ENCODE data around the gene THPO. TPM values are rescaled to one million over a fixed set of nuclear protein-coding genes. Genes with fewer than 3 reads are reported as not detected.
A peak's percentile ranks its signal among the peaks of the same experiment; 100 is the strongest.

Gene THPO
- total RNA-seq (2021) (0.55 to 1.4 TPM (median 1.0 TPM) in 3 replicates), Bru-seq, nascent RNA (percentile 29 among the genes with signal in this experiment)
- long read RNA-seq, experiment 1, partial matches to known transcripts = 0 of 3 reads
- long read RNA-seq, experiment 1, other reads (novel, unspliced or antisense) = 2 of 3 reads
- long read RNA-seq, experiment 2, partial matches to known transcripts = 0 of 1 reads
- long read RNA-seq, experiment 2, other reads (novel, unspliced or antisense) = 0 of 1 reads
- long read RNA-seq, experiment 3 = 0 reads

GRCh38 chr3:184377882-184378445 lies at the start of gene THPO:
THPO (minus strand) TSS chr3:184378207; CDS start chr3:184376259, 1,948 bp downstream.
- no peaks in the 10 kb centered on the region for H3K36me3 Mint-ChIP-seq
- TF ChIP-seq MYBL2 (CRISPR knock-in tag; IDR thresholded peaks at IDR 0.05) (peak; percentile 50; the same call in 1 of the 2 replicates), IRF1 (CRISPR knock-in tag; IDR thresholded peaks at IDR 0.05) (no peak), NFATC4 (CRISPR knock-in tag; IDR thresholded peaks at IDR 0.05) (no peak), GABPB1 (CRISPR knock-in tag; IDR thresholded peaks at IDR 0.05) (peak; percentile 49), IRF2 (CRISPR knock-in tag; IDR thresholded peaks at IDR 0.05; ENCODE audit: borderline replicate concordance, low read depth) (no peak), ZNF425 (CRISPR knock-in tag; conservative IDR thresholded peaks at IDR 0.05) (no peak), ZNF423 (CRISPR knock-in tag; IDR thresholded peaks at IDR 0.05) (peak; percentile 28; the same call in 1 of the 2 replicates)
- DNase-seq (ENCODE audit: low spot score) (peak; percentile 40), ATAC-seq (peak; percentile 32)
- H3K27me3 Mint-ChIP-seq (ENCODE audit: low read depth) = peaks cover 52% of the 10 kb centered on the region
- H3K9me3 Mint-ChIP-seq = no peaks in the 10 kb centered on the region
- peaks cover 45% of the 10 kb centered on the region for H3K4me1 Mint-ChIP-seq
- H3K27ac Mint-ChIP-seq = no peak within 1 kb of the TSS
- H3K4me3 Mint-ChIP-seq = peak within 1 kb of the TSS; percentile 72
- CTCF ChIA-PET = interaction anchor here (1.1 to 2.8 kb wide), 5 partner anchors 8 to 163 kb away, joined by 3 to 13 read pairs (median 4); no protein-coding TSS in a partner anchor
- POLR2A ChIA-PET = no interaction called here

GRCh38 chr3:184426691-184427141 lies 48.7 kb upstream of the THPO start:
- DNase-seq (ENCODE audit: low spot score) (no peak), ATAC-seq (no peak)
- no peak overlapping the region for H3K4me3 Mint-ChIP-seq
- POLR2A ChIA-PET = no interaction called here
- CTCF ChIA-PET = interaction anchor here (0.5 to 1.1 kb wide), 3 partner anchors 42 to 1102 kb away, joined by 3 to 4 read pairs (median 4); partner anchors contain the start of gene EEF1AKMT4
- no peak overlapping the region for H3K27ac Mint-ChIP-seq
- peaks cover 5% of the 10 kb centered on the region for H3K27me3 Mint-ChIP-seq (ENCODE audit: low read depth)
- H3K4me1 Mint-ChIP-seq = no peaks in the 10 kb centered on the region
- H3K9me3 Mint-ChIP-seq = peaks cover 17% of the 10 kb centered on the region
- H3K36me3 Mint-ChIP-seq = peaks cover 2% of the 10 kb centered on the region; the same call in 1 of the 2 replicates
- no peak for TF ChIP-seq FOXP1 (CRISPR knock-in tag; IDR thresholded peaks at IDR 0.05; ENCODE audit: borderline replicate concordance)
- no peak for TF ChIP-seq OVOL2 (CRISPR knock-in tag; IDR thresholded peaks at IDR 0.05; ENCODE audit: borderline replicate concordance)

- Mint-ChIP-seq H3K36me3 (peaks cover 2% of the 10 kb centered on the region; the same call in 1 of the 2 replicates), H3K27ac (no peak overlapping the region), H3K4me3 (no peak overlapping the region), H3K9me3 (peaks cover 17% of the 10 kb centered on the region), H3K4me1 (no peaks in the 10 kb centered on the region), H3K27me3 (ENCODE audit: low read depth) (peaks cover 5% of the 10 kb centered on the region)
- no peak for ATAC-seq
- ChIA-PET POLR2A (no interaction called here), CTCF (interaction anchor here (1.2 kb wide), 1 partner anchor 52 kb away, joined by 4 read pairs; no protein-coding TSS in a partner anchor)
- DNase-seq (ENCODE audit: low spot score) = no peak
- TF ChIP-seq EMX1 (CRISPR knock-in tag; IDR thresholded peaks at IDR 0.05) (no peak), ELF4 (CRISPR knock-in tag; IDR thresholded peaks at IDR 0.05; ENCODE audit: low read depth) (no peak), PRDM15 (CRISPR knock-in tag; IDR thresholded peaks at IDR 0.05) (no peak), ZNF121 (CRISPR knock-in tag; IDR thresholded peaks at IDR 0.05) (no peak), RORB (CRISPR knock-in tag; IDR thresholded peaks at IDR 0.05) (no peak), CREM (CRISPR knock-in tag; IDR thresholded peaks at IDR 0.05) (no peak), FOXK1 (CRISPR knock-in tag; IDR thresholded peaks at IDR 0.05) (no peak), ZNF219 (CRISPR knock-in tag; IDR thresholded peaks at IDR 0.05; ENCODE audit: borderline replicate concordance) (no peak), ZBTB43 (CRISPR knock-in tag; IDR thresholded peaks at IDR 0.05) (no peak), ZNF512 (CRISPR knock-in tag; IDR thresholded peaks at IDR 0.05; ENCODE audit: borderline replicate concordance) (no peak), ZBTB21 (CRISPR knock-in tag; IDR thresholded peaks at IDR 0.05; ENCODE audit: borderline replicate concordance) (no peak), MXD4 (CRISPR knock-in tag; IDR thresholded peaks at IDR 0.05; ENCODE audit: borderline replicate concordance) (no peak)
Measured at GRCh38 chr3:184423561-184423960, 45.6 kb upstream of the THPO start.
